ENCODE measurements around the gene FSCN2. TPM values are rescaled to one million over a fixed set of nuclear protein-coding genes. Genes with fewer than 3 reads are reported as not detected.
"Not testable (repeated sequence)": the region's sequence is repeated elsewhere in the genome, so short reads cannot be mapped to it uniquely, and the experiment has no call there.

The FSCN2 gene
- total RNA-seq, 1 donor from 2014 or later, result 3.3 TPM

GRCh38 chr17:81581758-81582157, 53.6 kb downstream of the FSCN2 start:
- TF ChIP-seq, protein P1, sequence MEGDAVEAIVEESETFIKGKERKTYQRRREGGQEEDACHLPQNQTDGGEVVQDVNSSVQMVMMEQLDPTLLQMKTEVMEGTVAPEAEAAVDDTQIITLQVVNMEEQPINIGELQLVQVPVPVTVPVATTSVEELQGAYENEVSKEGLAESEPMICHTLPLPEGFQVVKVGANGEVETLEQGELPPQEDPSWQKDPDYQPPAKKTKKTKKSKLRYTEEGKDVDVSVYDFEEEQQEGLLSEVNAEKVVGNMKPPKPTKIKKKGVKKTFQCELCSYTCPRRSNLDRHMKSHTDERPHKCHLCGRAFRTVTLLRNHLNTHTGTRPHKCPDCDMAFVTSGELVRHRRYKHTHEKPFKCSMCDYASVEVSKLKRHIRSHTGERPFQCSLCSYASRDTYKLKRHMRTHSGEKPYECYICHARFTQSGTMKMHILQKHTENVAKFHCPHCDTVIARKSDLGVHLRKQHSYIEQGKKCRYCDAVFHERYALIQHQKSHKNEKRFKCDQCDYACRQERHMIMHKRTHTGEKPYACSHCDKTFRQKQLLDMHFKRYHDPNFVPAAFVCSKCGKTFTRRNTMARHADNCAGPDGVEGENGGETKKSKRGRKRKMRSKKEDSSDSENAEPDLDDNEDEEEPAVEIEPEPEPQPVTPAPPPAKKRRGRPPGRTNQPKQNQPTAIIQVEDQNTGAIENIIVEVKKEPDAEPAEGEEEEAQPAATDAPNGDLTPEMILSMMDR (IDR thresholded peaks at IDR 0.05), result no peak
- H3K4me3 ChIP-seq, result no peak overlapping the region
- intact Hi-C loops (cut with DNase I), result no loop called here
- peaks cover 10% of the 10 kb centered on the region for H3K4me1 ChIP-seq
- H3K27me3 ChIP-seq (ENCODE audit: low read depth), result no peaks in the 10 kb centered on the region
- no peaks in the 10 kb centered on the region for H3K9me3 ChIP-seq
- peaks cover 89% of the 10 kb centered on the region for H3K36me3 ChIP-seq
- H3K27ac ChIP-seq, result no peak overlapping the region
- no peak for DNase-seq
- ATAC-seq, result no peak

GRCh38 chr17:81582341-81582740, 54.2 kb downstream of the FSCN2 start:
- DNase-seq (no peak), ATAC-seq (no peak)
- no peak overlapping the region for H3K4me3 ChIP-seq
- H3K27me3 ChIP-seq (ENCODE audit: low read depth), result no peaks in the 10 kb centered on the region
- no peaks in the 10 kb centered on the region for H3K9me3 ChIP-seq
- H3K36me3 ChIP-seq, result peaks cover 93% of the 10 kb centered on the region
- H3K27ac ChIP-seq, result no peak overlapping the region
- peaks cover 5% of the 10 kb centered on the region for H3K4me1 ChIP-seq
- TF ChIP-seq, protein P1 (IDR thresholded peaks at IDR 0.05), result no peak
- intact Hi-C loops (cut with DNase I), result no loop called here

GRCh38 chr17:81582749-81583148, 54.6 kb downstream of the FSCN2 start:
- ATAC-seq (no peak), DNase-seq (no peak)
- TF ChIP-seq, protein P1 (IDR thresholded peaks at IDR 0.05), result no peak
- no peaks in the 10 kb centered on the region for H3K27me3 ChIP-seq (ENCODE audit: low read depth)
- H3K36me3 ChIP-seq, result peaks cover 97% of the 10 kb centered on the region
- no peaks in the 10 kb centered on the region for H3K9me3 ChIP-seq
- intact Hi-C loops (cut with DNase I), result no loop called here
- H3K4me1 ChIP-seq, result peaks cover under 1% of the 10 kb centered on the region
- no peak overlapping the region for H3K4me3 ChIP-seq
- H3K27ac ChIP-seq, result no peak overlapping the region

- DNase-seq (no peak), ATAC-seq (no peak)
- no peaks in the 10 kb centered on the region for H3K4me1 ChIP-seq
- H3K9me3 ChIP-seq, result no peaks in the 10 kb centered on the region
- no peak overlapping the region for H3K4me3 ChIP-seq
- TF ChIP-seq, protein P1 (IDR thresholded peaks at IDR 0.05), result no peak
- no peaks in the 10 kb centered on the region for H3K27me3 ChIP-seq (ENCODE audit: low read depth)
- intact Hi-C loops (cut with DNase I), result no loop called here
- no peak overlapping the region for H3K27ac ChIP-seq
- peaks cover 97% of the 10 kb centered on the region for H3K36me3 ChIP-seq
Observed at GRCh38 chr17:81583589-81584342, 55.6 kb downstream of the FSCN2 start.

- DNase-seq; H3K27ac ChIP-seq; H3K4me3 ChIP-seq; H3K9me3 ChIP-seq; H3K27me3 ChIP-seq (ENCODE audit: low read depth); intact Hi-C loops (cut with DNase I); ATAC-seq; H3K4me1 ChIP-seq: not testable (repeated sequence)
- peaks cover 97% of the 10 kb centered on the region for H3K36me3 ChIP-seq
Observed at GRCh38 chr17:81584771-81585170, 56.6 kb downstream of the FSCN2 start.

DNA sequence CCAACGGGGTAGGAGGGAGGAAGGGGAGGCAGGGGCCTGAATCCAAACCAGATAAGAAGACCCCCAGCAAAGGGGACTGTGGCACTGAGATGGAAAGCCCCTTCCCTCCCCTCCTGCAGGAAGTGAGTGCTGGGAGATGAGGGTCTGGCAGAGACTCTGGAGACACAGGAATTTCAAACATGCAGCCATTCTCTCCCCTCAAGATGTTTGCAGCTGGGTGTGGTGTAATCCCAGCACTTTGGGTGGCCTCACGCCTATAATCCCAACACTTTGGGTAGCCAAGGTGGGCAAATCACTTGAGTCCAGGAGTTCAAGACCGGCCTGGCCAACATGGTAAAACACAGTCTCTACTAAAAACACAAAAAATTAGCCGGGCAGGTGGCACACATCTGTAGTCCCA, 57.9 kb downstream of the FSCN2 start:
- Histone ChIP-seq H3K27me3 (ENCODE audit: low read depth) (no peaks in the 10 kb centered on the region), H3K36me3 (peaks cover 97% of the 10 kb centered on the region), H3K9me3 (no peaks in the 10 kb centered on the region), H3K27ac (no peak overlapping the region), H3K4me3 (no peak overlapping the region), H3K4me1 (no peaks in the 10 kb centered on the region)
- ATAC-seq (no peak), DNase-seq (no peak)
- intact Hi-C loops (cut with DNase I), result no loop called here
- TF ChIP-seq, protein P1 (IDR thresholded peaks at IDR 0.05), result no peak
